Amygdala (tissue), 56 donors: Measurements from ENCODE around the gene SLFN5.
A peak's percentile ranks its signal among the peaks of the same experiment; 100 is the strongest.
"Not testable (repeated sequence)": the region's sequence is repeated elsewhere in the genome, so short reads cannot be mapped to it uniquely, and the experiment has no call there.

Experiments
- DNase-seq, 56 donors: peaks; one replicate each; lab custom pipeline; 2025; lab: John Stamatoyannopoulos, UW

SLFN5 gene

GRCh38 chr17:35287286-35287811, 44.5 kb downstream of the SLFN5 start:
- DNase-seq, result no peak

GRCh38 chr17:35289222-35289621, 46.4 kb downstream of the SLFN5 start:
- no peak for DNase-seq

DNA sequence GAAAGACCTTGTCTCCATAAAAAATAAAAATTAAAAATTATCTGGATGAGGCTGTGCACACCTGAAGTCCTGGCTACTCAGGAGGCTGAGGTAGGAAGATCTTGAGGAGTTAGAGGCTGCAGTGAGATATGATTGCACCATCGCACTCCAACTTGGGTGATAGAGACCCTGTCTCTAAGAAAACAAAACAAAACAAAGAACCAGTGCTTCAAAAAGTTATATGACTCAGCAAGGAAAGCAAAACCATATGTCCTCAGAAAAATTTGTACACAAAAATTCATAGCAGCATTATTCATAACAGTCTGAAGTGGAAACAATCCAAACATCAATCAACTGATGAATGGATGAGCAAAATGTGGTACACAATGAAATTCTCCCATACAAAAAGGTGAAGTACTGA, 48.9 kb downstream of the SLFN5 start:
- DNase-seq, result no peak

DNA sequence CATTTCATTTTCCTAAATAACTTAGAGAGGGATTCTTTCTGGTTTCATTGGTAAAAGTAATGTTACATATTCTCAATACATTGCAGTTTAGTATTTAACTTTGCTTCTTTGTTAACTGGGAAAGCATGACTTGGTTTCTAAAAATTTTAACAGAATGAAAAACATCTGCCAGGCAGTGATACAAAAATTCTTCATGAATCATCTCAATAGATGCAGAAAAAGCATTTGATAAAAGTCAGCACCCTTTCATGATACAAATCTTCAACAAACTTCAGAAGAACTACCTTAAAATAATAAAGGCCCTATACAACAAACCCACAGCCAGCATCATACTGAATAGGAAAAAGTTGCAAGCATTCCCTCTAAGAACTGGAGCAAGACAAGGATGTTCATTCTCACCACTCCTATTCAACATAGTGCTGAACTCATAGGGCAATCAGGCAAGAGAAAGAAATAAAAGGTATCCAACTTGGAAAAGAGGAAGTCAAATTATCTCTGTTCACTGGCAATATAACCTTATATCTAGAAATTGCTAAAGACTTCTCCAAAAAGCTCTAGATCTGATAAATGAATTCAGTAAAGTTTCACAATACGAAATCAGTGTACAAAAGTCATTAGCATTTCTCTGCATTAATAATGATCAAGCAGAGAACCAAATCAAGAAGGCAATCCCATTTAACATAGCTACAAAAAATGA, 50.4 kb downstream of the SLFN5 start:
- DNase-seq, result no peak

DNA sequence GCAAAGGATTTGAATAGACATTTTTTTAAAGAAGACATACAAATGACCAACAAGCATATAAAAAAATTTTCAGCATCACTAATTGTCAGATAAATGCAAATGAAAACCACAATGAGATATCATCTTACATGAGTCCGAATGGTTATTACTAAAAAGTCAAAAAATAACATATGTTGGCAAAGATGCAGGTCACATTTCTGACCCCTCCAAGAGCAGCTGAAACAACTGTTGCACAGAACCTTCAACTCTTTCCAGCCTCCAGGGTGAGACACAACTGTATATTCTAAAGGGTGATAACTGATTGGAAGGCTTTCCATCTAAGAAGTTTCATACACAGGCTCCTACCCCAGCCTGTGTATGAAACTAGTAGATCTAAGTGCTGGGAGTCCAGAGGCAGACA, 51.9 kb downstream of the SLFN5 start:
- no peak for DNase-seq

- no peak for DNase-seq
Observed at GRCh38 chr17:35295686-35296085, 52.8 kb downstream of the SLFN5 start.

DNA sequence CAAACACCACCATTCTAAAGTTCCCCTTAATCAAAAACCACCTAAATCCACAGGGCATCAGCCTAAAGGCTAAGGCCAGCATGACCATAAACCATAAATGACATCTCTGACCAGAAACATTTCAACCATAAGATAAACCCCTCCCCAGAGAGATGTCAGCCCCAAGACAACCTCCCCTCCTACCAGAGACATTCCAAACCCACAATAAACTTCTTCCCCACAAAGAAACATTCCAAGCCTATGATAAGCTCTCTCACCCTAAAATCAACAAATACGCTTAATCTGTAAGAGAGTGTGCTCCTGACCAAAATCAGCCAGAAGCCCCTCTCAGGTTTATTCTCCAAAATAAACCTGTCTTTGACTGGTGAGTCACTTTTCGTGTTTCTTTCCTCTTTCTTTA, 54.8 kb downstream of the SLFN5 start:
- no peak for DNase-seq

- DNase-seq, result no peak
Observed at GRCh38 chr17:35298639-35299038, 55.8 kb downstream of the SLFN5 start.

DNA sequence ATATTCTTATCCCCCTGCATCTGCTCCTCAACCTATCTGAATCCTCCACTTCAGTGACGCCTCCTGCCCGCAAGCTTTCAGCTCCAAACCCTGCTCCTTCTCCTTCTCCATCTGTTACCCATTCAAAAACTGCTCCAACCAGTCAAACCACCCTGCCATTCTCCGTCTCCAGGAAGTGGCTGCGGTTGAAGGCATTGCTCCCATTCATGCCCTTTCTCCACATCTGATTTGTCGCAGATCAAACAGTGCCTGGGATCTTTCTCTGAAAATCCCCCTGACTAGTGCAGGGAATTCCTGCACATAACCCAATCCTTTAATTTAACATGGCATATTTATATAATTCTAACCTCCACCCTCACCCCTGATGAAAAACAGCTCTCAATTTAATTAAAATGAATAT, 56.3 kb downstream of the SLFN5 start:
- no peak for DNase-seq

DNA sequence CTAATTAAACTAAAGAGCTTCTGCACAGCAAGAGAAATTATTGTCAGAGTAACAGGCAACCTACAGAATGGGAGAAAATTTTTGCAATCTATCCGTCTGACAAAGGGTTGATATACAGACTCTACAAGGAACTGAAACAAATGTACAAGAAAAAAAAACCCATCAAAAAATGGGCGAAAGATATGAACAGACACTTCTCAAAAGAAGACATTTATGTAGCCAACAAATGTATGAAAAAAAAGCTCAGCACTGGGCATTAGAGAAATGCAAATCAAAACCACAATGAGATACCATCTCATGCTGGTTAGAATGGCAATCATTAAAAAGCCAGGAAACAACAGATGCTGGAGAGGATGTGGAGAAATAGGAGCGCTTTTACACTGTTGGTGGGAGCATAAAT, 66.5 kb downstream of the SLFN5 start:
- DNase-seq, result not testable (repeated sequence)

DNA sequence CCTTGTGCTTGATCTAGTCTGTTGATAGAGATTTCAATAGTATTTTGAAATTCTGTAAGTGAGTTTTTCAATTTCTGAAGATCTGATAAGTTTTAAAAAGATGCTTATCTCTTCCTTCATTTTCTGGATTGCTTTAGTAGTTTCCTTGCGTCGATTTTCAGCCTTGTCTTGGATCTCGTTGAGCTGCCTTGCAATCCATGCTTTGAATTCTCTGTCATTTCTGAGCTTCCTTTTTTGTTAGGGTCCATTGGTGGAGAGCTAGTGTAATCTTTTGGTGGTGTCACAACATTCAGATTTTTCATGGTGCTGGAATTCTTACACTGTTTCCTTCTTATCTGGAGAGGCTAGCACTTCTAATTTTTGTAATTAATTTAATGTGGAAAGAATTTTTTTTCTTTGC, 69.5 kb downstream of the SLFN5 start:
- DNase-seq, result no peak

DNA sequence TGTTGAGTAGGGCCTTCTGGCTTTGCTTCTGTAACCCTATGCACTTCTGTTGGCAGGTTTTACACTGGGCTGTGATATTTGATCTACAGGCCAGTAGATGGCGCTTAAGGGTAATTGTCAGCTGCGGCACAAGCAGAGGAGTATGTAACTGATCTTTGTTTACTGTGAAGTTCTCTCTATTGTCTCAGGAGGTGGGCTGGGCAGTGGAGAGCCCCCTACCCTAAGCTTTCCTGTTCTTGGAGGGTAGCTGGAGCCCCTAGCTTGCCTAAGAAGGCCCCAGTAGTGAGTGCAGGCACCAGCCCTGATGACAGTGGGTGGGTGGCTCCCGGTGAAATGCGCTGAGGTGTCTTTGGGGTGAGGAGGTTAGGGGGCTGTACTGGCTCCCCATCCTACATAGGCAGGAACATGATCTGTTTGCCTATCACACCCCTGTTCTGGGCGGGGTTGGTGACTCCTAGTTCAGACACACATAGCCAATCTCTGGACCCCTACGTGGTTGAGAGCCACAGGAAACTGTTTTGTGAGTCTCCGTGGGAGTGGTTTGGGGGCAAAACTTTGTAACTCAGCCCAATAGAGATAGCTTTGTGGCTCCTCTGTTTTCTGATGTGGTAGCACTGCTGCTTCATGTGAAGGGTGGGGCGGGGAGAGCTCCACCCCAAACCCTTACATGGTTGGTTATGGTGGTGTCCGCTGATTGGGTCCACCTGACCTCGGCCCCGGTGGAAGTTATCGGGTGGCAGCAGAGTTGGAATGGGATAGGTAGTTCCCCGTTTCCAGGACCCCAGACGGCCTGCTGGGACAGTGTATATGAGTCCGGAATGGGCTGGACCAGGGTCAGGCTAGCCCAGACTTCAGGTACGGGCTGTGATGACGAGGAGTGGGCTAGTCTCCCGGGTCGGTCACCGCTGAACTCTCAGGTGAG, 70.2 kb downstream of the SLFN5 start:
- peak in 19 of 56 donors; percentile 2 to 39 (median 8) for DNase-seq

DNA sequence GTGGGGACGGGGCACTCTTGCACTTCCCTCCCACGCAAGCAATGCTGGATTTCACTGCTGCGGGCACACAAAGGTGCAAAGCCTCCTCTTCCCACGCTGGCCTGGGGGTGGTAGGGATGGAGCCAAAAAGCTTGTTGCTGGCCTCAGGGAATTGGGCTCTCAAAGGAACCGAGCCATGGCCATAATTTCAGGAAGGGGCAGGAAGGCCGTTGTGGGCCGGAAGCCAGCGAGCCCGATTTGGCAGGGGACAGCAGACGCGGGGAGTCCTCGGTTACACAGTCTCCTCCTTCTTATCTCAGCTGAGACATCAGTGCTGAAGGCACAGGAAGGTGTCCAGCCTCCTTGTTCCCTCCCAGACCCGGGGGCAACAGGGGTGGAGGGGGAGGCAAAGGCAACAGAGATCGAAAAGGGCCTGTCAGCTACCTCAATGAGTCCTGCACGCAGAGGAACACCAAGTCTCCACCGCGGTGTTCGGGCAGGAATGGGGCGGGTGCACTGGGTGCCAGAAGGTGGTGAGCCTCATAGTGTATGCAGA, 71.1 kb downstream of the SLFN5 start:
- DNase-seq, result peak in 3 of 56 donors; percentile 1 to 4 (median 3)

- DNase-seq, result no peak
Observed at GRCh38 chr17:35314415-35315216, 71.7 kb downstream of the SLFN5 start.

DNA sequence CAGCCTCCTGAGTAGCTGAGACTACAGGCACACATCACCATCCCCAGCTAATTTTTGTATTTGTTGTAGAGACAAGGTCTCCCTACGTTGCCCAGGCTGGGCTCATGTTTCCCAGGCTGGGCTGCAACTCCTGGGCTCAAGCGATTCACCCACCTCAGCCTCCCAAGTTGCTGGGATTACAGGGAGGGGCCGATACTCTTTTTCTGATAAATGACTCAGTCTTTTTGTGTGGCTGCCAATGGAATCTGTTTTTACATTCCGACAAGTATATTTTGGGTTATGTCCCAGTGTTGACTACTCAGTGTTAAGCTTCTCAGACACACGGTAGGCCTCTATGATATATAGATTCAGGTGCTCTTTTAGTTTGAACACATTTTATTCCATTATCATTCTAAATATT, 72.4 kb downstream of the SLFN5 start:
- no peak for DNase-seq

DNA sequence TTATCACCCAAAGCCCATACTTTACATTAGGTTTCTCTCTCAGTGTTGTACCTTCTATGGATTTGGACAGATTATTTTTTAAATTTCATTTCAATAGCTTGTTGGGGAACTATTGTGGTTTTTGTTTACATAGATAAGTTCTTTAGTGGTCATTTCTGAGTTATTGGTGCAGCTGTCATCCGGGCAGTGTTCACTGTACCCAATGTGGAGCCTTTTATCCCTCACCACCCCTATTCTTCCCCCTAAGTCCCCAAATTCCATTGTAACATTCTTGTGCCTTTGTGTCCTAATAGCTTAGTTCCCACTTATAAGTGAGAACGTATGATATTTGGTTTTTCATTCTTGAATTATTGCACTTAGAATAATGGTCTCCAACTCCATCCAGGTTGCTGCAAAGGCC, 73.1 kb downstream of the SLFN5 start:
- DNase-seq, result no peak

DNA sequence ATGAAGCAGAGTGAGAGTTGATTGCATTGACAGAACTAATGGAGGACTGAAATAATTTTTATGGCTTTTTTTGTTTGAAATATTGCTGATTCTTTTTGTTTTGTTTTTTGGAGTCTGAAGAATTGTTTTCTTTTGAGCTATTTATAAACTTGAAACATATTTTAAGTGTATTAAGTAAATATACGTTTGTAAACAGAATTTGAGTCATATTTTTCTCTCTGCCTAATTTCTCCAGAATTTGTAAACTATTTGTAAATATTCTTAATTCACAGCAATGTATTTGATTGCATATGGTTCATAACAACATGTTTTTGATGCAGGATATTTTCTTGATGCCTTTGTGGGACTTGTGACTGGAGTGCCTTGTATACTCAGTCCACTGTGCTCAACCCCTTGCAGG, 79.9 kb downstream of the SLFN5 start:
- DNase-seq, result no peak
